NB4 (cell line): ENCODE results near the gene TUT7.

ENCODE experiments used
- CTCF ChIP-seq: IDR thresholded peaks from one replicate; pipeline ENCODE4 v1.5.1; 2012; ENCODE audit warnings: low read depth, low read length
- POLR2A ChIP-seq: IDR thresholded peaks from 2 replicates; pipeline ENCODE4 v1.6.1; 2011; ENCODE audit warnings: mild to moderate bottlenecking; ENCODE audit not compliant: insufficient read length; ENCODE audit errors: extremely low read depth

GRCh38 chr9:86315078-86315477, 39.1 kb downstream of the TUT7 start:
- TF ChIP-seq POLR2A = no peak
- TF ChIP-seq CTCF = no peak
